ENCODE measurements around the gene DYNC2LI1. TPM values are rescaled to one million over a fixed set of nuclear protein-coding genes. Genes with fewer than 3 reads are reported as not detected.

Gene DYNC2LI1
- total RNA-seq, 1 donor from 2014 or later: 20.0 TPM

- Mint-ChIP-seq H3K27ac (ENCODE audit: unreplicated experiment) (no peak overlapping the region), H3K4me3 (no peak overlapping the region), H3K36me3 (ENCODE audit: low read depth) (no peaks in the 10 kb centered on the region), H3K9me3 (no peaks in the 10 kb centered on the region), H3K4me1 (no peaks in the 10 kb centered on the region), H3K27me3 (ENCODE audit: low read depth) (no peaks in the 10 kb centered on the region)
- no peak for DNase-seq (ENCODE audit: low read depth, low spot score)
- no peak for TF ChIP-seq CTCF (conservative IDR thresholded peaks at IDR 0.05)
Observed at GRCh38 chr2:43848214-43848613, 74.4 kb downstream of the DYNC2LI1 start.

- no peak overlapping the region for H3K4me3 Mint-ChIP-seq
- no peak overlapping the region for H3K27ac Mint-ChIP-seq (ENCODE audit: unreplicated experiment)
- no peaks in the 10 kb centered on the region for H3K36me3 Mint-ChIP-seq (ENCODE audit: low read depth)
- TF ChIP-seq CTCF (conservative IDR thresholded peaks at IDR 0.05): no peak
- no peak for DNase-seq (ENCODE audit: low read depth, low spot score)
- H3K4me1 Mint-ChIP-seq: no peaks in the 10 kb centered on the region
- H3K27me3 Mint-ChIP-seq (ENCODE audit: low read depth): peaks cover 13% of the 10 kb centered on the region
- H3K9me3 Mint-ChIP-seq: no peaks in the 10 kb centered on the region
Observed at GRCh38 chr2:43851011-43851980, 77.5 kb downstream of the DYNC2LI1 start.

GRCh38 chr2:43852196-43852730 is 78.4 kb downstream of the DYNC2LI1 start:
- H3K27ac Mint-ChIP-seq (ENCODE audit: unreplicated experiment): no peak overlapping the region
- TF ChIP-seq CTCF (conservative IDR thresholded peaks at IDR 0.05): no peak
- no peaks in the 10 kb centered on the region for H3K36me3 Mint-ChIP-seq (ENCODE audit: low read depth)
- no peak for DNase-seq (ENCODE audit: low read depth, low spot score)
- H3K4me3 Mint-ChIP-seq: no peak overlapping the region
- H3K27me3 Mint-ChIP-seq (ENCODE audit: low read depth): peaks cover 23% of the 10 kb centered on the region
- H3K4me1 Mint-ChIP-seq: no peaks in the 10 kb centered on the region
- no peaks in the 10 kb centered on the region for H3K9me3 Mint-ChIP-seq

GRCh38 chr2:43853141-43854081 is 79.6 kb downstream of the DYNC2LI1 start:
- Mint-ChIP-seq H3K27me3 (ENCODE audit: low read depth) (peaks cover 34% of the 10 kb centered on the region), H3K4me1 (no peaks in the 10 kb centered on the region), H3K27ac (ENCODE audit: unreplicated experiment) (no peak overlapping the region), H3K36me3 (ENCODE audit: low read depth) (no peaks in the 10 kb centered on the region), H3K9me3 (no peaks in the 10 kb centered on the region), H3K4me3 (no peak overlapping the region)
- no peak for TF ChIP-seq CTCF (conservative IDR thresholded peaks at IDR 0.05)
- no peak for DNase-seq (ENCODE audit: low read depth, low spot score)

- no peak for DNase-seq (ENCODE audit: low read depth, low spot score)
- H3K27me3 Mint-ChIP-seq (ENCODE audit: low read depth): peaks cover 47% of the 10 kb centered on the region
- no peaks in the 10 kb centered on the region for H3K4me1 Mint-ChIP-seq
- H3K4me3 Mint-ChIP-seq: no peak overlapping the region
- no peaks in the 10 kb centered on the region for H3K9me3 Mint-ChIP-seq
- no peaks in the 10 kb centered on the region for H3K36me3 Mint-ChIP-seq (ENCODE audit: low read depth)
- no peak for TF ChIP-seq CTCF (conservative IDR thresholded peaks at IDR 0.05)
- H3K27ac Mint-ChIP-seq (ENCODE audit: unreplicated experiment): no peak overlapping the region
Observed at GRCh38 chr2:43854671-43855070, 80.8 kb downstream of the DYNC2LI1 start.

All from neural crest cell (in vitro differentiated cells).